Activated CD8-positive, alpha-beta memory T cell treated with anti-CD3 and anti-CD28 coated beads, Interleukin-2, amount 10 ng/mL, durations not matched to agents 7 days and 5 days (primary cell): ENCODE results near the gene LCORL. TPM values are rescaled to one million over a fixed set of nuclear protein-coding genes. Genes with fewer than 3 reads are reported as not detected.
"Not testable (repeated sequence)": the region's sequence is repeated elsewhere in the genome, so short reads cannot be mapped to it uniquely, and the experiment has no call there.

Experiments
- ATAC-seq: fragments of 150-1000 bp; cut with Tn5 transposase; one replicate; pipeline ENCODE4 v1.10.0; 2021; ENCODE audit warnings: moderate library complexity
- CTCF ChIA-PET: fragments of 350-600 bp; sonication (Branson Sonifier 250); formaldehyde crosslinking; loops from one replicate; lab custom pipeline; 2021; ENCODE audit warnings: antibody characterized with exemption; lab: Charles Lee
- DNase-seq: peaks from one replicate; pipeline ENCODE4 v3.0.0-alpha.2; 2020
- H3K27ac Mint-ChIP-seq: one replicate; pipeline ENCODE4 v1.8.0; 2021; ENCODE audit warnings: mild to moderate bottlenecking, mixed read lengths
- H3K27me3 Mint-ChIP-seq: one replicate; pipeline ENCODE4 v1.8.0; 2021; ENCODE audit warnings: mixed read lengths
- H3K36me3 Mint-ChIP-seq: one replicate; pipeline ENCODE4 v1.8.0; 2021; ENCODE audit warnings: mild to moderate bottlenecking, mixed read lengths
- H3K4me1 Mint-ChIP-seq: one replicate; pipeline ENCODE4 v1.8.0; 2021; ENCODE audit warnings: mixed read lengths
- H3K4me3 Mint-ChIP-seq: one replicate; pipeline ENCODE4 v1.8.0; 2021; ENCODE audit warnings: mild to moderate bottlenecking, moderate library complexity, mixed read lengths
- H3K9me3 Mint-ChIP-seq: one replicate; pipeline ENCODE4 v1.8.0; 2022; ENCODE audit warnings: low read depth, mixed read lengths
- total RNA-seq, 2 experiments: library from RNA; stranded (reverse); gene quantifications; one replicate each; pipeline ENCODE4 v1.2.3, GENCODE V29; 2021

Gene LCORL
- total RNA-seq, 2 experiments from 2014 or later = 13.8 to 20.9 TPM

DNA sequence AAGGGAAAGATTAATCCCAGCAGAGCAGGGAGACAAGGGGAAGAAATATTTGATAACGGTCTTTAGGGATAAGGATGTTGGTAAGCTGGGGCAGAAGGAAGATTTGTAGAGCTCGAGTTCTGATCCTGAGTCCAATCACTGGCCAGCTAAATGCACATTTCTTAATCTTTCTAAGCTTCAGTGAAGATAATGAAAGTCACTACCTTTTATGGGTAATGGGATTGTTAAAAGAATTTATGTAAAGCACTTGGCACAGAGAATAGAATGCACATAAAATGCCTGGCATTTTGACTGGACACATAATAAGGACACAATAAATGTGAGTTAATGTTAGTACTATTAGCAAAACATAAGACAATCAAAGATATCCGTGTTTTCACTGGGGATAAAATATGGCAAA lies 167.5 kb downstream of the LCORL start:
- no peak overlapping the region for H3K4me3 Mint-ChIP-seq
- no peaks in the 10 kb centered on the region for H3K36me3 Mint-ChIP-seq
- no peaks in the 10 kb centered on the region for H3K4me1 Mint-ChIP-seq
- H3K9me3 Mint-ChIP-seq = no peaks in the 10 kb centered on the region
- ATAC-seq (no peak), DNase-seq (no peak)
- H3K27ac Mint-ChIP-seq = no peak overlapping the region
- no peaks in the 10 kb centered on the region for H3K27me3 Mint-ChIP-seq
- CTCF ChIA-PET = no interaction called here

DNA sequence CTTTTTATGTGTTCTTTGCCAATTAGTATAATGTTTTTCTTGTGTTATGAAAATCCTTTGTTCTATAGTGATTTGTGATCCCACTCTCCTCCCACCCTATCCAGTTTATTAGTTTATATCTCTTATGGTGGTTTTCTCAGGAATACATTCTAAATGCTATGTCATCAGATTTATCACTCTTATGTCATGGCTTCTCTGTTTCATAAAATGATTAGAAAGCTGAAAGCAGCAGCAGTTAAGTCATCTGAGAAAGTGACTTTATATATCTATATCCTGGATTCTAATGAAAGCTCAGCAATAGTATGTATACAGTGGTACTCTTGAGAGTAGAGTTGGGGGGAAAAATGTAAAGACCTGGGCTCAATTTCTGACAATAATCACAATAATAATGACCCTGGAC lies 169.6 kb downstream of the LCORL start:
- Mint-ChIP-seq H3K9me3 (no peaks in the 10 kb centered on the region), H3K4me3 (no peak overlapping the region), H3K27me3 (no peaks in the 10 kb centered on the region), H3K36me3 (peaks cover 15% of the 10 kb centered on the region), H3K4me1 (no peaks in the 10 kb centered on the region), H3K27ac (no peak overlapping the region)
- DNase-seq = no peak
- CTCF ChIA-PET = no interaction called here
- no peak for ATAC-seq

DNA sequence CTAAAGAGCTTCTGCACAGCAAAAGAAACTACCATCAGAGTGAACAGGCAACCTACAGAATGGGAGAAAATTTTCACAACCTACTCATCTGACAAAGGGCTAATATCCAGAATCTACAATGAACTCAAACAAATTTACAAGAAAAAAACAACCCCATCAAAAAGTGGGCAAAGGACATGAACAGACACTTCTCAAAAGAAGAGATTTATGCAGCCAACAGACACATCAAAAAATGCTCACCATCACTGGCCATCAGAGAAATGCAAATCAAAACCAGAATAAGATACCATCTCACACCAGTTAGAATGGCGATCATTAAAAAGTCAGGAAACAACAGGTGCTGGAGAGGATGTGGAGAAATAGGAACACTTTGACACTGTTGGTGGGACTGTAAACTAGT lies 171.3 kb downstream of the LCORL start:
- H3K4me3 Mint-ChIP-seq, H3K27ac Mint-ChIP-seq, H3K9me3 Mint-ChIP-seq, H3K4me1 Mint-ChIP-seq, ATAC-seq, CTCF ChIA-PET, DNase-seq, H3K27me3 Mint-ChIP-seq: not testable (repeated sequence)
- H3K36me3 Mint-ChIP-seq = peaks cover 28% of the 10 kb centered on the region

DNA sequence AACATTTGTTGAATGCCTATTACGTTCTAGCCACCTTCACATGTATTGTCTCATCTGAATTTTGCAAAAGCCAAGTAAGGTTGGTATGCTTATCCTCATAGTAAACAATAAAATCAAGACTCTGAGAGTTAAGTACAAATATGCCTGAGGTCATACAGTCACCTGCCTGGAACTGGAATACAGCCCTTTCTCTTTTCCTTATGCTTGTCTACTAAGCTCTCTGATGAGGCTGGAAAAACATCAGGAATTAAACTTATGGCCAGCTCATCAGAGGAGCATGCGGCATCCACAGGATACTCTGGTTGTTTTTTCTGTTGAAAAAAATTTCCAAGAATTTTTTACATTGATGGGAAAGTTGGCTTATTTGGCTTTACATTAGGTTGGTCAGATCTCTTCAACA lies 175.3 kb downstream of the LCORL start:
- Mint-ChIP-seq H3K27me3 (no peaks in the 10 kb centered on the region), H3K9me3 (no peaks in the 10 kb centered on the region), H3K36me3 (peaks cover 63% of the 10 kb centered on the region), H3K4me1 (no peaks in the 10 kb centered on the region), H3K4me3 (no peak overlapping the region), H3K27ac (no peak overlapping the region)
- DNase-seq (no peak), ATAC-seq (no peak)
- CTCF ChIA-PET = interaction anchor here (1.5 kb wide), 1 partner anchor 29 kb away, joined by 8 read pairs; no protein-coding TSS in a partner anchor

DNA sequence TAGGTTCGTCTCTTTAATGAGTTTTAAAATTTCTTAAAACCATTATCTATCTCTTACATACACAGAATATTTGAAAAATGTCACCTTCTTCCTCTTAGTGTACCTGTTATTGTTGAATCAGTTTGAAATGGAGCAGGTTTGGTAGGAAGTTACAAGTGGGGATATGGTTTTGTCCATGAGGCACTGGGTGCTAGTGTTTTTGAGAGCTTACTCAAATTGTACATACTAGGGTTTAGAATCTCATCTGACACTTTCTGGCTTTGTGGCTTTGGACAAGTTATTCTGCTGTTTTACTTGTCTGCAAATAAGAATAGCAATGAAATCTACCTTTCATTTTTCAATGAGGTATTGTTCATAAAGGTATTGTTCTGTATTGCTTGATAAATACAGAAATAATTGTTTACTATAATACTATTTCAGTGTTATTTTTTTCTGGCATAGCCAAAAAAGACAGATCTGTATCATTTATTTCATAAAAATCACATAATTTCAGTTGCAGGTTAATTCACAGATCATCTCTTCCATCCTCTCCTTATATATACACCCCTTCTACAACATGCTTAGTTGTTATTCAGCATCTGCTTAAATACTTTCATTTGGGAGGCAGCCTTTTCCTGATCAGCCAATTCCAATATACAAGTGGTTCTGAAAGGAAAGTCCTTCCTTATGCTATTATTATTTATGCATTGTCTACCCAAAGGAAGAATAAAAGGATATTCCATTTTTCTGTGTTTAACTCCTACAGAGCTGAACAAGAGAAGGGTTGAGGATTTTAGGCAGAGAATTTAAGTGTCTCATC lies 197.5 kb downstream of the LCORL start:
- Mint-ChIP-seq H3K9me3 (no peaks in the 10 kb centered on the region), H3K4me3 (no peak overlapping the region), H3K27ac (no peak overlapping the region), H3K27me3 (no peaks in the 10 kb centered on the region), H3K4me1 (peaks cover 28% of the 10 kb centered on the region), H3K36me3 (peaks cover 60% of the 10 kb centered on the region)
- no peak for DNase-seq
- ATAC-seq = no peak
- CTCF ChIA-PET = no interaction called here

DNA sequence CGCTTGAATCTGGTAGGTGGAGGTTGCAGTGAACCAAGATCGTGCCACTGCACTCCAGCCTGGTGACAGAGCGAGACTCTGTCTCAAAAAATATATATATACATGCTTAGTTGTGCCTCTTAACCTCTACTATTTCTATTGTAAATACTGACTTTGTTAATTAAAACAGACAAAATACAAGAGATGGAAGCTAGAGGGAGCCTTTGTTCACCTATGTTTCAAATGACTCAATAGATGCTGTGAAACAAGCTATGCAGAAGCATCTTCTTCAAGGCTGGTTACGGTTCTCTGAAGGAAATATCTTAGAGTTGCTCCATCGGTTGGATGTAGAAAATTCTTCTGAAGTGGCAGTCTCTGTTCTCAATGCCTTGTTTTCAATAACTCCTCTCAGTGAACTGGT lies 204.5 kb downstream of the LCORL start:
- DNase-seq (no peak), ATAC-seq (peak; percentile 79)
- CTCF ChIA-PET = interaction anchor here (0.7 to 2.2 kb wide), 16 partner anchors 10 to 778 kb away, joined by 3 to 29 read pairs (median 4); partner anchors contain the start of gene MED28
- peak overlapping the region; percentile 68 for H3K27ac Mint-ChIP-seq
- H3K4me3 Mint-ChIP-seq = no peak overlapping the region
- peaks cover 57% of the 10 kb centered on the region for H3K36me3 Mint-ChIP-seq
- no peaks in the 10 kb centered on the region for H3K27me3 Mint-ChIP-seq
- peaks cover 47% of the 10 kb centered on the region for H3K4me1 Mint-ChIP-seq
- H3K9me3 Mint-ChIP-seq = no peaks in the 10 kb centered on the region

DNA sequence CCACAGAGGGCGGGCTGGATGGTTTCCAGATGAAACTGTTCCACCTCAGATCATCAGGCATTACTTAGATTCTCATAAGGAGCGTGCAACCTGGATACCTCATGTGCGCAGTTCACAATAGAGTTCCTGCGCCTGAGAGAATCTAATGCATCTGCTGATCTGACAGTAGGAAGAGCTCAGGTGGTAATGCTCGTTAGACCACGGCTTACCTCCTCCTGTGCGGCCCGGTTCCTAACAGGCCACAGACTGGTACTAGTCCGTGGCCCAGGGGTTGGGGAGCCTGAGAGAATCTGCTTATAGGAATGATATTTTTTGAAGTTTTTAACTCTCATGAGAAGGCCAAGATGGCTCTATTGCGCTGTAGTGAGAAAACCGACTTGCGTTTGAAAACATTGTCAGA lies 205.4 kb downstream of the LCORL start:
- Mint-ChIP-seq H3K36me3 (peaks cover 56% of the 10 kb centered on the region), H3K9me3 (no peaks in the 10 kb centered on the region), H3K4me3 (no peak overlapping the region), H3K27me3 (no peaks in the 10 kb centered on the region), H3K27ac (no peak overlapping the region), H3K4me1 (peaks cover 45% of the 10 kb centered on the region)
- CTCF ChIA-PET = interaction anchor here (0.9 to 2.2 kb wide), 7 partner anchors 10 to 552 kb away, joined by 3 to 29 read pairs (median 6); no protein-coding TSS in a partner anchor
- ATAC-seq (no peak), DNase-seq (no peak)

DNA sequence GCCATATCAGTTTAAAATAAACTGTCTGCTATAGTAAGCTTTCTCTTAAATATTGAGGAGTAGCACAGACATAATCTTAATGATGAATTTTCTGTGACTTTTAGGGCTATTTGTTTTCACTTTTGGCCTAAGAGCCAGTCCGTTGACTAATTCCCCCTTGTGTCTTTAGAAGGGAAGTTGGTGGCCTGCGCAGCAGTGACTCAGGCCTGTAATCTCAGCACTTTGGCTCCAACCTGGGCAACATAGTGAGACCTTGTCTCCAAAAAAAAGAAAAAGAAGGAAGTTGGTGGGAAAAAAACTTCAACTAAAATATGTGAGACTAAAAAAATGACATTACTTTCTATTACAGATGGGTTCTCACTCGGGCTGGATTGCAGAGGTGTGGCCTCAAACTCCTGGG lies 207.4 kb downstream of the LCORL start:
- no peak overlapping the region for H3K4me3 Mint-ChIP-seq

DNA sequence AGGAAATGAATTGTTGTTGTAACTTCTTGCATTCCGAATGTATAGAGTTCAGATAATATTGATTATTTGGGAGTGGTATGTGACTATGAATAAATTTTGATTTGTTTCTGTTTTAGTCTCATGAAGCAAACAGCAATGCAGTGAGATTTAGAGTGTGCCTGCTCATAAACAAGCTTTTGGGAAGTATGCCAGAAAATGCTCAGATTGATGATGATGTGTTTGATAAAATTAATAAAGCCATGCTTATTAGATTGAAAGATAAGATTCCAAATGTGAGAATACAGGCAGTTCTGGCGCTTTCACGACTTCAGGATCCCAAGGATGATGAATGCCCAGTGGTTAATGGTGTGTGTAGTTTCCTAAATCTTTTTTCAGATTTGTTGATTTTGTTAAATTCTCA lies 208.8 kb downstream of the LCORL start:
- ATAC-seq = no peak
- H3K4me1 Mint-ChIP-seq = peaks cover 46% of the 10 kb centered on the region
- no peak for DNase-seq
- H3K4me3 Mint-ChIP-seq = peak overlapping the region; percentile 96
- H3K27ac Mint-ChIP-seq = peak overlapping the region; percentile 43
- no peaks in the 10 kb centered on the region for H3K27me3 Mint-ChIP-seq
- no peaks in the 10 kb centered on the region for H3K9me3 Mint-ChIP-seq
- CTCF ChIA-PET = no interaction called here
- peaks cover 56% of the 10 kb centered on the region for H3K36me3 Mint-ChIP-seq

More for the DNA sequence above, 207.4 kb downstream of the LCORL start:
- no peaks in the 10 kb centered on the region for H3K9me3 Mint-ChIP-seq
- H3K27ac Mint-ChIP-seq = peak overlapping the region; percentile 60
- ATAC-seq (no peak), DNase-seq (no peak)
- peaks cover 54% of the 10 kb centered on the region for H3K36me3 Mint-ChIP-seq
- CTCF ChIA-PET = interaction anchor here (2.3 kb wide), 1 partner anchor 208 kb away, joined by 5 read pairs; the partner anchor contains the start of gene LCORL
- no peaks in the 10 kb centered on the region for H3K27me3 Mint-ChIP-seq
- H3K4me1 Mint-ChIP-seq = peaks cover 40% of the 10 kb centered on the region

DNA sequence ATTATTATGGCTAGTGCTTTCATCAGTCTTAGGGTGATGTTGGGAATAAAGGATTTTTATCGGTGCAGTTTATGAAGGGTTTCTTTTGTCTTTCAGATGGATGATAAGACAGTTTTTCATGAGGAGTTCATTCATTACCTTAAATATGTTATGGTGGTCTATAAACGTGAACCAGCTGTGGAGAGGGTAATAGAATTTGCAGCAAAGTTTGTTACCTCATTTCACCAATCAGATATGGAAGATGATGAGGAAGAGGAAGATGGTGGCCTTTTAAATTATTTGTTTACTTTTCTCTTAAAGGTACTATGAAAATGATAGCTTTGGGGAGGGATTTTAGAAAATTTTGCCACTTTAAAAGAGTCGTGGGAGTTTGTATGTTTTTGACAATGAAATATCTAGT lies 209.4 kb downstream of the LCORL start:
- CTCF ChIA-PET = no interaction called here
- Mint-ChIP-seq H3K27me3 (no peaks in the 10 kb centered on the region), H3K27ac (peak overlapping the region; percentile 98), H3K4me3 (peak overlapping the region; percentile 96), H3K36me3 (peaks cover 56% of the 10 kb centered on the region), H3K9me3 (no peaks in the 10 kb centered on the region), H3K4me1 (peaks cover 48% of the 10 kb centered on the region)
- DNase-seq (no peak), ATAC-seq (no peak)

DNA sequence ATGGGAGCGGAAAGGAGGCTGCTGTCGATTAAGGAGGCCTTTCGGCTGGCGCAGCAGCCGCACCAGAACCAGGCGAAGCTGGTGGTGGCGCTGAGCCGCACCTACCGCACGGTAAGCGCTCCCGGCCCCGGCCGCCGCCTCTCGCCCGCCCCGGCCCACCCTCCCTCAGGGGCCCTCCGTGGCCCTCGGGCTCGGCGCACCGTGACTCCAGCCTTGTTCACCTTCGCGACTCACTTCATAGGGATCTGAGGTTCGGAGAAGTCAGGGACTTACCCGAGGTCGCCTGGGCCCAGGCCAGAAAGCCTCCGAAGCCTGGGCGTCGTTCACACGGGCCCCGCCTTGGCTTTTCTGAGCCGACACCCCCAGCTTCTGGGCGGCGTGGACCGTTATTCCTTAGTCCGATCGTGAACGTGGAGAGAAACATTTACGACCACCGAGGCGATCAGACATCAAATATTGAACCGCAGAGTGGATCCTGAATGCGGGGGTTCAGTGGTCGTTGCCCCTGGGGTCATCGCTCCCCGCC lies 210.4 kb downstream of the LCORL start:
- CTCF ChIA-PET = interaction anchor here (1.4 kb wide), 1 partner anchor 233 kb away, joined by 5 read pairs; no protein-coding TSS in a partner anchor
- DNase-seq = peak; percentile 61
- H3K4me1 Mint-ChIP-seq = peaks cover 48% of the 10 kb centered on the region
- peaks cover 52% of the 10 kb centered on the region for H3K36me3 Mint-ChIP-seq
- no peaks in the 10 kb centered on the region for H3K27me3 Mint-ChIP-seq
- peak overlapping the region; percentile 96 for H3K4me3 Mint-ChIP-seq
- H3K27ac Mint-ChIP-seq = peak overlapping the region; percentile 98
- peak; percentile 42 for ATAC-seq
- H3K9me3 Mint-ChIP-seq = no peaks in the 10 kb centered on the region

DNA sequence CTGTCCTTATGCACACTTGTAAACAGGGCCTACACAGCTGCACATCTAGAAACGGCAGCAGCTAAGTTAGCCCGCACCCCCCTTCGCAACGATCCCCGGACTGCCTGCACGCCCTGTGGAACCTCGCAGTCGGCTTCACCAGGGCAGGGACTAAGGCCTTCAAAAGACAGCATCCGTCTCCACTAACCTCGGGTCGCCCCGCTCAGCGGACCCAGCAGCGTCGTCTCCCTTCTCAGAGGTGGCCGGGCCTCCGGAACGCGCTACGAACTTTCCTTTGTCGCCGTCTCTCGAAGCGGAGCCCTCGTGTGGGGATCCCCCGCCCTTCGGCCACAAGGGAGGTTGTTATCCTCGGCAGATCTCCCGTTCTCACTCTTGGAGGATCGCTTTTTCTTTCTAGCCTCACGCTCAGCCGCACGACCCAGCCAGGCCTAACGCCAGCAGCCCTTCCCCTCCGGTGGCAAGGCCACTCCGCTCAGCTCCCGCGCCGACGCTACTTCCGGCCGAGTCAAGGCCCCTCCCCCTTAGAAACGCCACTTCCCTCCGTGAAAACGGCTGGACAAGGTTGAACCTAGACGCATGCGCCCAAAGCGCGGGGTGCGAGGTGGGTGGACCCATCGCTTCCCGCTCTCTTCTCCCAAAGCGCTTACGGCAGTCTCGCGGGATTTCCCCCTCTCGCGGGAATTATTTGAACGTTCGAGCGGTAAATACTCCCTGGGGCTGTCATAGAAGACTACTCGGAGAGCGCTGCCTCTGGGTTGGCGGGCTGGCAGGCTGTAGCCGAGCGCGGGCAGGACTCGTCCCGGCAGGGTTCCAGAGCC lies 211.1 kb downstream of the LCORL start, which contains the start of the genes DCAF16 and NCAPG:
Gene DCAF16 (minus strand): TSS at position 498 of the 818 bp plus-strand sequence. CDS start 6,616 bp downstream, outside the sequence.
Gene NCAPG (plus strand): TSS at position 720 of the 818 bp plus-strand sequence. CDS start 99 bp downstream, outside the sequence.
- Mint-ChIP-seq H3K4me3 (peak within 1 kb of the TSS; percentile 96), H3K9me3 (no peaks in the 10 kb centered on the region), H3K27ac (peak within 1 kb of the TSS; percentile 98), H3K27me3 (no peaks in the 10 kb centered on the region), H3K4me1 (peaks cover 47% of the 10 kb centered on the region), H3K36me3 (peaks cover 49% of the 10 kb centered on the region)
- peak; percentile 99 for DNase-seq
- ATAC-seq = peak; percentile 90
- CTCF ChIA-PET = interaction anchor here (0.6 to 5.2 kb wide), 6 partner anchors 9 to 261 kb away, joined by 4 to 37 read pairs (median 6); partner anchors contain the start of gene MED28

DNA sequence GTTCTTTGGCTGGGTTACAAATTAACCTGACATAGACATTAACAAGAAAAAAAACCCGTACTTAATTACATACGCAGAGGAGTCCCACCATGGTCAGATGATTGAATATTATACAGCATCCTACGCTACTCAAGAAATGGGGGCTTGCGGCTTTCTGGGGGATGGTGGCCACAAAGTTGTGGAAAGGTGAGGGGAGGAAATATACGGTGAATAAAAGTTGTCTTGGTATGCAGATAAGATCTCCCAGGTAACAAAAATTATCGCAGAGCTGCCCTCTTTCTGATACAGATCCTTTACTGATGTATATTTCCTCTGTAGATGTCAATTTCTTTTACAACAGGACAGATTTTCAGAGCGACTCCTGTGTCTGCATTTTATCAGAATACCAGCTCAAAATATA lies 211.9 kb downstream of the LCORL start:
- Mint-ChIP-seq H3K27ac (peak overlapping the region; percentile 98), H3K36me3 (peaks cover 47% of the 10 kb centered on the region), H3K4me3 (peak overlapping the region; percentile 96), H3K9me3 (no peaks in the 10 kb centered on the region), H3K27me3 (no peaks in the 10 kb centered on the region), H3K4me1 (peaks cover 47% of the 10 kb centered on the region)
- DNase-seq (no peak), ATAC-seq (no peak)
- CTCF ChIA-PET = interaction anchor here (1.3 to 5.2 kb wide), 6 partner anchors 10 to 261 kb away, joined by 4 to 37 read pairs (median 5); partner anchors contain the start of gene MED28
